MM.1S (cell line): Measurements from ENCODE around the gene ADIPOR1.
"Not testable (repeated sequence)": the region's sequence is repeated elsewhere in the genome, so short reads cannot be mapped to it uniquely, and the experiment has no call there.

Experiments used
- DNase-seq: peaks from one replicate; pipeline ENCODE4 v3.0.0-alpha.2; 2015
- H2AFZ ChIP-seq: fragments of 300-600 bp; sonication (generic); 2 replicates; pipeline ENCODE4 v1.6.0; 2016; ENCODE audit warnings: antibody characterized with exemption, low read length
- H3F3A ChIP-seq: fragments of 300-600 bp; sonication (generic); 2 replicates; pipeline ENCODE4 v1.6.1; 2016; ENCODE audit warnings: mild to moderate bottlenecking, antibody characterized with exemption, low read length, moderate library complexity, mixed read lengths; ENCODE audit not compliant: insufficient read depth
- H3K27ac ChIP-seq: fragments of 300-600 bp; sonication (generic); 2 replicates; pipeline ENCODE4 v1.5.1; 2016; ENCODE audit warnings: mild to moderate bottlenecking, low read length
- H3K27me3 ChIP-seq: fragments of 300-600 bp; sonication (generic); replicated peaks from 2 replicates; pipeline ENCODE4 v1.6.0; 2016; ENCODE audit warnings: low read length; ENCODE audit not compliant: insufficient read depth
- H3K36me3 ChIP-seq: fragments of 300-600 bp; sonication (generic); replicated peaks from 2 replicates; pipeline ENCODE4 v1.6.1; 2016; ENCODE audit warnings: mild to moderate bottlenecking, low read length, mixed read lengths; ENCODE audit not compliant: insufficient read depth
- H3K4me1 ChIP-seq: fragments of 300-600 bp; sonication (generic); 2 replicates; pipeline ENCODE4 v1.6.1; 2016; ENCODE audit warnings: low read length, mixed read lengths
- H3K4me2 ChIP-seq: fragments of 300-600 bp; sonication (generic); 2 replicates; pipeline ENCODE4 v1.6.0; 2016; ENCODE audit warnings: low read depth, low read length
- H3K4me3 ChIP-seq: fragments of 300-600 bp; sonication (generic); 2 replicates; pipeline ENCODE4 v1.5.1; 2016; ENCODE audit warnings: low read length, mixed read lengths
- H3K79me2 ChIP-seq: fragments of 300-600 bp; sonication (generic); 2 replicates; pipeline ENCODE4 v1.6.1; 2016; ENCODE audit warnings: mixed run types, low read length, mixed read lengths
- H3K9ac ChIP-seq: fragments of 300-600 bp; sonication (generic); 2 replicates; pipeline ENCODE4 v1.6.1; 2016; ENCODE audit warnings: low read length, mixed read lengths
- H3K9me2 ChIP-seq: fragments of 300-600 bp; sonication (generic); replicated peaks from 2 replicates; pipeline ENCODE4 v1.6.1; 2016; ENCODE audit warnings: mild to moderate bottlenecking, low read length, mixed read lengths; ENCODE audit not compliant: insufficient read depth
- H3K9me3 ChIP-seq: fragments of 300-600 bp; sonication (generic); replicated peaks from 2 replicates; pipeline ENCODE4 v1.6.1; 2016; ENCODE audit warnings: mild to moderate bottlenecking, low read length, mixed read lengths; ENCODE audit not compliant: insufficient read depth
- H4K20me1 ChIP-seq: fragments of 300-600 bp; sonication (generic); 2 replicates; pipeline ENCODE4 v1.6.1; 2016; ENCODE audit warnings: mild to moderate bottlenecking, low read length, moderate library complexity, mixed read lengths; ENCODE audit not compliant: insufficient read depth
- EZH2 ChIP-seq: fragments of 300-600 bp; sonication (generic); optimal IDR thresholded peaks from 2 replicates; pipeline ENCODE3; 2017; ENCODE audit warnings: low read depth, mild to moderate bottlenecking, antibody characterized with exemption, low read length, mixed read lengths
- EZH2phosphoT487 ChIP-seq: fragments of 300-600 bp; sonication (generic); IDR thresholded peaks from 2 replicates; pipeline ENCODE4 v1.6.1; 2018; ENCODE audit warnings: antibody characterized with exemption, low read length
- TF ChIP-seq, protein P1 (sequence below): fragments of 300-600 bp; sonication (generic); IDR thresholded peaks from 2 replicates; pipeline ENCODE4 v1.5.1; 2016; ENCODE audit warnings: antibody characterized with exemption, low read length, mixed read lengths

The ADIPOR1 gene

DNA sequence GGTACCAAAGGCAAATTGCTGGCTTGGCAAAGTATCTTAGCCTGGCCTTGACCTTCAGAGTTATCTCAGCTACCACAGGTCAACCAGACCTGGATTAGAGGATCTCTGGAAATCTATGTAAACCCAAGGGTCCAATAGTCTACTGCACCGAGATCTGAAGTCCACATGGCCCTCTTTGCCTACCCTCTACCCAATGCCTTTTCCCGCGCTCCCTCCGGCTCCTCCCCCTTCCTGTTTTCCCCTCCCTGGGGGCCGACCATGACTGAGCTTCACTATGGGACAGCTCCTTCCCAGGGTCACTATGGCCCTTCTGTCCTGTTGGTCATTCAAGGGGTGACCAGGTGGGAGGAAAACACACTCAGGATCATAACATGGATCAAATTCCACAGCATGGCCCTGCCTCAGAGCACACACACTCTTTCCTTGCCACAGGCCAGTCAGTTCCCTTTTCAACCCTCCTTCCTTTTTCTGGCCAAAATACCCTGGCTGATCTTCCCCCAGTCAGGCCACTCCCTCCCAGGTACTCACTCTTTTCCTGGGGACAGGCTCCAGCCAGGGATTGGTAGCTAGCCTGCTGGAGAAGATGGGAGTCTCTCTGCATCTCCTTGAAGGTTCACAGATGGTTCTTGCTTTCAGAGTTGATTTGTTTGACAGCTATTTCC is 29.9 kb upstream of the ADIPOR1 start:
- no peak for TF ChIP-seq EZH2phosphoT487
- TF ChIP-seq, protein P1, sequence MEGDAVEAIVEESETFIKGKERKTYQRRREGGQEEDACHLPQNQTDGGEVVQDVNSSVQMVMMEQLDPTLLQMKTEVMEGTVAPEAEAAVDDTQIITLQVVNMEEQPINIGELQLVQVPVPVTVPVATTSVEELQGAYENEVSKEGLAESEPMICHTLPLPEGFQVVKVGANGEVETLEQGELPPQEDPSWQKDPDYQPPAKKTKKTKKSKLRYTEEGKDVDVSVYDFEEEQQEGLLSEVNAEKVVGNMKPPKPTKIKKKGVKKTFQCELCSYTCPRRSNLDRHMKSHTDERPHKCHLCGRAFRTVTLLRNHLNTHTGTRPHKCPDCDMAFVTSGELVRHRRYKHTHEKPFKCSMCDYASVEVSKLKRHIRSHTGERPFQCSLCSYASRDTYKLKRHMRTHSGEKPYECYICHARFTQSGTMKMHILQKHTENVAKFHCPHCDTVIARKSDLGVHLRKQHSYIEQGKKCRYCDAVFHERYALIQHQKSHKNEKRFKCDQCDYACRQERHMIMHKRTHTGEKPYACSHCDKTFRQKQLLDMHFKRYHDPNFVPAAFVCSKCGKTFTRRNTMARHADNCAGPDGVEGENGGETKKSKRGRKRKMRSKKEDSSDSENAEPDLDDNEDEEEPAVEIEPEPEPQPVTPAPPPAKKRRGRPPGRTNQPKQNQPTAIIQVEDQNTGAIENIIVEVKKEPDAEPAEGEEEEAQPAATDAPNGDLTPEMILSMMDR = no peak
- no peak for TF ChIP-seq EZH2

GRCh38 chr1:202987255-202987654 is 29.1 kb upstream of the ADIPOR1 start:
- no peak for DNase-seq
- no peaks in the 10 kb centered on the region for H3K27me3 ChIP-seq

More for the DNA sequence above, 29.9 kb upstream of the ADIPOR1 start:
- no peak overlapping the region for H3K9ac ChIP-seq
- no peaks in the 10 kb centered on the region for H3K27me3 ChIP-seq
- no peak overlapping the region for H3K4me2 ChIP-seq
- H3K4me1 ChIP-seq = no peaks in the 10 kb centered on the region
- H3K36me3 ChIP-seq = no peaks in the 10 kb centered on the region
- no peaks in the 10 kb centered on the region for H3K79me2 ChIP-seq
- H4K20me1 ChIP-seq = no peaks in the 10 kb centered on the region
- no peak overlapping the region for H3K4me3 ChIP-seq
- H3K9me3 ChIP-seq = no peaks in the 10 kb centered on the region
- H3K9me2 ChIP-seq = no peaks in the 10 kb centered on the region
- no peaks in the 10 kb centered on the region for H3F3A ChIP-seq
- H3K27ac ChIP-seq = no peak overlapping the region
- H2AFZ ChIP-seq = no peak overlapping the region
- DNase-seq = no peak

GRCh38 chr1:202986120-202986519 is 28.0 kb upstream of the ADIPOR1 start:
- not testable (repeated sequence) for H3K27me3 ChIP-seq, H3K9me3 ChIP-seq, DNase-seq, H3K9me2 ChIP-seq, H3K27ac ChIP-seq, H3K4me1 ChIP-seq, H3K4me3 ChIP-seq, H3K36me3 ChIP-seq, H2AFZ ChIP-seq, H3K9ac ChIP-seq, H3K79me2 ChIP-seq, H3F3A ChIP-seq, H3K4me2 ChIP-seq, H4K20me1 ChIP-seq

More at GRCh38 chr1:202987255-202987654, 29.1 kb upstream of the ADIPOR1 start:
- H3K9me2 ChIP-seq = no peaks in the 10 kb centered on the region
- H3K4me2 ChIP-seq = no peak overlapping the region
- H2AFZ ChIP-seq = no peak overlapping the region
- H3K9me3 ChIP-seq = no peaks in the 10 kb centered on the region
- H3F3A ChIP-seq = no peaks in the 10 kb centered on the region
- no peak overlapping the region for H3K4me3 ChIP-seq
- H3K27ac ChIP-seq = no peak overlapping the region
- H4K20me1 ChIP-seq = no peaks in the 10 kb centered on the region
- no peaks in the 10 kb centered on the region for H3K36me3 ChIP-seq
- H3K79me2 ChIP-seq = no peaks in the 10 kb centered on the region
- H3K9ac ChIP-seq = no peak overlapping the region
- H3K4me1 ChIP-seq = no peaks in the 10 kb centered on the region
- TF ChIP-seq EZH2phosphoT487 (no peak), EZH2 (no peak)
- TF ChIP-seq, protein P1 = no peak

- Histone ChIP-seq H4K20me1 (no peaks in the 10 kb centered on the region), H3K4me2 (no peak overlapping the region), H2AFZ (no peak overlapping the region), H3F3A (no peaks in the 10 kb centered on the region), H3K36me3 (no peaks in the 10 kb centered on the region), H3K9ac (no peak overlapping the region), H3K79me2 (no peaks in the 10 kb centered on the region), H3K27ac (no peak overlapping the region), H3K4me3 (no peak overlapping the region), H3K4me1 (no peaks in the 10 kb centered on the region), H3K9me2 (no peaks in the 10 kb centered on the region), H3K27me3 (no peaks in the 10 kb centered on the region), H3K9me3 (no peaks in the 10 kb centered on the region)
- TF ChIP-seq, protein P1 = no peak
- TF ChIP-seq EZH2phosphoT487 (no peak), EZH2 (no peak)
- DNase-seq = no peak
These were observed 24.8 kb upstream of the ADIPOR1 start for GRCh38 chr1:202982715-202983430.
